ENCODE results near the gene RPAP3.
A peak's percentile ranks its signal among the peaks of the same experiment; 100 is the strongest.

Gene RPAP3, protein sequence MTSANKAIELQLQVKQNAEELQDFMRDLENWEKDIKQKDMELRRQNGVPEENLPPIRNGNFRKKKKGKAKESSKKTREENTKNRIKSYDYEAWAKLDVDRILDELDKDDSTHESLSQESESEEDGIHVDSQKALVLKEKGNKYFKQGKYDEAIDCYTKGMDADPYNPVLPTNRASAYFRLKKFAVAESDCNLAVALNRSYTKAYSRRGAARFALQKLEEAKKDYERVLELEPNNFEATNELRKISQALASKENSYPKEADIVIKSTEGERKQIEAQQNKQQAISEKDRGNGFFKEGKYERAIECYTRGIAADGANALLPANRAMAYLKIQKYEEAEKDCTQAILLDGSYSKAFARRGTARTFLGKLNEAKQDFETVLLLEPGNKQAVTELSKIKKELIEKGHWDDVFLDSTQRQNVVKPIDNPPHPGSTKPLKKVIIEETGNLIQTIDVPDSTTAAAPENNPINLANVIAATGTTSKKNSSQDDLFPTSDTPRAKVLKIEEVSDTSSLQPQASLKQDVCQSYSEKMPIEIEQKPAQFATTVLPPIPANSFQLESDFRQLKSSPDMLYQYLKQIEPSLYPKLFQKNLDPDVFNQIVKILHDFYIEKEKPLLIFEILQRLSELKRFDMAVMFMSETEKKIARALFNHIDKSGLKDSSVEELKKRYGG

DNA sequence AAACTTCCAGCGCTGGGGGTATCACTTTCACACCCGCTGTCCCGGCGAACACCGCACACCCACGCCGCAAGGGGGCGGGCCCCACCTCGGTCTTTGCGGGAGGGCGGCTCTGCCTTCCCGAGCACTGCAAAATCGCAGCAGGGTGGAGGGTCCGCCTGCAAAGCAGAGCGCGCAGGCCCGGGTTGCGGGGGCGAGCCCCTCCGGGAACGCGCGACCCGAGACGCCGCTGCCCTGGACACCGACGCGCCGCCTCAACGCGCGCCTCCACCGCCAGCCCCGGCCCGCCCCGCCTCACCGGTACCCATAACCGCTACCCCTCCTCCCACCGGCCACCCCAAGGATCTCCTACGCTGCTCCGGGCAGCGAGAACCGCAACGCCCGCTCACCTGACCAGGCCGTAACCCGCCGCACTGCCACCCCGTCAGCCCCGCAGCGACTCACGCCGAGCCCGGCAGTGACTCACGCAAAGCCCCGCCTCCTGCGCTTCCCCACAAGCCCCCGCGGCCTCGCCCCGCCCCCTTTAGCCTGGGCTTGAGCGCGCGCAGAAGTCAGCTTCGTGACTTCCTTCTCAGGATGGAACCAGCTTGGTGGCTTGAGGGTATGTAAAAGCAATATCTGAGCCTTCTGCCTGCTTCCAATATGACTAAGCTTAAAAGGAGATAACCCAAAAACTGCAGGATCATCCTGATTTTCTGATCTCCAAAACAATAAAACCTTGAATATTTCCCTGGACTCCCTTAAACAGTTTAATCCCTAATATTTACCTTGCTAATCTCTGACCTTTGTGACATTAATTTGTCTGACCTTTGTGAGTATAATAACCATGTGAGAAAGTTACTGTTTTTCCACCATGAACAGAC, at the start of gene RPAP3:
TSS of gene RPAP3 (minus strand) at position 465 of the 860 bp plus-strand sequence. CDS start 3,190 bp downstream, outside the sequence.
- DNase-seq: peak; percentile 100

DNA sequence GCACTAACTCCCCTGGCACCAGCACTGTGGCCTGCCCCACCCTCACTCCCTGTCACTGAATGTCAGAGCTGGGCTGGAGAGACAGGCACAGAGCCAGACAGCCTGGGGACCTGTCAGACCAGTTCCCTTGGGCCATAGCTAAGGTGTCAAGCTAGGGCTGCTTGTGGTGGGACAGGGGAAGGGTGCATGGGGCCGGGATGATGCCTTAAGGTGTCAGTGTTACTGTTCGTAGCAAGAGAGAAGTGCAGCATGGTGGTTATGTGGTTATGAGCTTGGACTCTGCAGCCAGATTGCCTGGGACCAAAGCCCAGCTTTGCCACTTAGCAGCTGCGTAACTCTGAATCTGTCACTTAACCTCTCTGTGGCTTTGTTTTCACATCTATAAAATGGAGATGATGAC, 49.1 kb upstream of the RPAP3 start:
- peak; percentile 76 for DNase-seq

DNA sequence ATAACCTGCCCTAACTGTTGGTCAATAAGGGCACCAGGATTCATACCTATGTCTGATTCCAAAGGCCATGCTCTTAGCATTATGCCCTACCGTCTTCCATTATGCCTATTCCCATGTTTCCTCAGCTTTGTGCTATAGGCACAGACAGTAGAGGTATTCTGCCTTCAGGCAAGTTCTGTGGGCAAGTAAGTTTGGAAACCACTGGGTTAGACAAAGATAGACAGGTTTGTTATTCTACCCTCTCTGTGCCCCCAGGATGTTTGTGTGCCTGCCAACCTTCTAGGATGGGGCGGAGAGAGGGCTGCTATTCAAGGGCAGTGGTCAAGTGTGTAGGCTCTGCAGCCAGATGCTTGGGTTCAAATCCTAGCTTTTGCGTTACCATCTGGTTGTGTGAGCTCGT, 48.3 kb upstream of the RPAP3 start:
- DNase-seq: no peak

DNA sequence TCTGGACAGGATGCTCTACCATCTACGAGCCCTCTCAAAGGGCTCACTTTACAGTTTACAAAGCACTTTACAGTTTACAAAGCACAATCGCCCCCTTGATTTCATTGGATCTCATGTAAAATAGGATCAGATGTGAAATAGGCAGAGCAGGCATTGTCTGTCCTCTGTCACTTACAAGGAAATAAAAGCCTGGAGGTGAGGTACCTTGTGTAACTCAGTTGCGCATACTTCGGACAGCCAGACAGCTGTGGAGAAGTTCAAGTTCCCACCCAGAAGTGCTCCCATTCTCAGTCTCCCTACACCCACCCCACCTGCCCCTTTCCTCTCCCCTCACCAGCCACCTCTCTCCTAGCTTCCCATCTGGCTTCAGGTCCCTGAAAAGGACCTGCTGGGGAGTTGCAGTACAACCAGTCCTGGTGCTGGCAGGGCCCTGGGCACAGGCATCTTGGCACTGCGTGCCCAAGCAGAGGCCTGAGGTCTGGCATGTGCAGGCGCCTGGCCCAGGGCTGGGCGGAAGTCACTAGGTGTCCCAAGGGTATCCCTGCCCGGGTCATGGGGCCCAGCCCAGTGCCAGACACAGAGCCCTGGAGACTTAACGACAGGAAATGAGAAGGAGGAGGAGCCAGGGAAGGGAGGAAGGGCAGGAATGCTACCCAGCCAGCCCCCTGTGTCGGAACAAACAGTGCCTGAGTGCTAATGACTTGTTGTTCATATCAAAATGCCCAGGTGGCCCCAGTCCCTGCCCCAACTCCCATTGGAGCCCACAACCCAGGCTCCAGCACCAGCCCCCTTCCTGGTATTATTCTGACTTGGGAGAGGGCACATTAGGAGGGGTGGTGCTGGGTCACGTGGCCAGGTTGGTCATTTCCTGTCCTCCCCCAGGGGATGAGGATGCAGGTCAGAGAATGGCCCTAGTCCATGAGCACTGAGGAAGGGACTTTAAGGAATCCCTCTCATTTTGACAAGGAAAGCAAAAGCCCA, 47.5 kb upstream of the RPAP3 start:
- peak; percentile 56 for DNase-seq

DNA sequence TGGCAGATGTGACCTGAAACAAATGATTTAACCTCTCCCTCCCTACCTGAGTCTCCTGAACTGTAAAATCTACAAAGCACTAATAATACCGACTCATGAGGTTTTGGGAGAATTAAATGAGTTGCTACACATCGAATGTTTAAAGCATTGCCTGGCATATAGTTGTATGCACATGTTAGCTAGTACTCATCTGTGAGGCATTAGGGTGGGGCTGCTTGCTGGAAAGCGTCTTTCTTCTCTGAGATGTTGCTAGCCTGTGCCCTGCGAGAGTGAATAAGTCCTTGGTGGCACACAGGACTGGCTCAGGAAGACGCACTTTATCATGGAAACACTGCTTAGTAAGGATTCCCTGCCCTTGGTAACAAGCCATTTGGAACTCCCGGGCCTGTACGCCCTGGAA, 46.7 kb upstream of the RPAP3 start:
- no peak for DNase-seq

DNA sequence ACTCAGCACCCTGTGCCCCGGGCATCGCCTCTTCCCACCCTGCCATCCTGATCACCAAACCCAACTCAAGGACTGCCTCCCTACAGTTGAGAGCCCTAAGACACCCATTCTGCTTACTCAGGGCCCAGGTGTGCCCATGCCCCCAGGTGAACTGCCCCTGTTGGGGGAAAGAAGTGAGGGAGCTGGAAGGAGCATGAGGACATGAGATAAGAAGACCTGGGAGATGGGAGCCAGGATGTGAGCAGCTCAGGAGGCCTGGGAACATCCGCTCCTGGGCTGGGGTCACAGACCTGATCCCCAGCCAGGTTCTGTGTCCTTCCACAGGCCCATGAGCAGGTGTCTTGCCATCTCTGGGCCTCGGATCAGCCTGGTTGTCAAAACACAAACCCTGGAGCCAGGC, 46.3 kb upstream of the RPAP3 start:
- no peak for DNase-seq

DNA sequence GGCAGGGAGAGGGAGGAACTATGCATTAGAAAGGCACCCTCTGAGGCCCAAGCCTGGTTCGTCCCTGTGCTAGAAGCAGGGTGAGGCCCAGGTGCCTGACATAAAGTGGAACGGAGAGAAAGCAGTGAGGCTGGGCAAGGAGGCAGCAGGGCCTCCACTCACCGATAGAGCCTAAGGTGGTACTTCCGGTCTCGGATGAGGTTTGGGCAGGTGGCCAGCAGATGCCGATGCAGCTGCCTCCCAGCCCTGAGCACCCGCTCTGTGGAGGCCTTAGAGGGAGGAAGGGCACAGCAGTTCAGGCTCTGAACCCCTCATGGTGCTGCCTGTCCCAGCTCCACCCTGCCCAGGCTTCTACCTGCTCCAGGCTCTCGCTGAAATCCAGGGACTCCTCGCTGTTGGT, 45.7 kb upstream of the RPAP3 start:
- no peak for DNase-seq

DNA sequence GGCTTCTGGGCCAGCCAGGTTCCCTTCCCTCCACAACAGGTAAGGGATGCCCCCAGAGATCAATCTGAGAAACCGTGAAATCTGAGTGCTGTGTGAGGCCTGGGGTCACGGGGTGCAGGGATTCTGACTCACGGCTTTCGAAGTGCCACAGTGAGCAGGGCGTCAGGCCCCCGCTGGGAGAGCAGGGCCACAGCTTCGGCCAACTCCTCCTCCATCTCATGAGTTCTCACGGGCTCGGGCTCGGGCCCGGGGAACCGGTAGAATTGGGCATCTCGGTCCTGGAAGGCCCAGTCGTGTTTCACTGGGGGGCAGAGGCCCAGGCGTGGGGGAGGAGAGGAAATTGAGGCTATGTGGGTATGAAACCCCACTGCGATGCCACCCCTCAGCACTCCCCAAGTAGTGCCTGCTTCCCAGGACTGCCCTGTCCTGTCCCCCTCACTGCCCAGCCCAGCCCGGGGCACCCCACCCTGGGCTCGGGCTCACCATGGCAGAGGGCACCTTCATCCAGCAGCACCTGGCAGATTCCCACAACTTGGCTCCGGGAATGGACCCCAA, 45.2 kb upstream of the RPAP3 start:
- DNase-seq: no peak

DNA sequence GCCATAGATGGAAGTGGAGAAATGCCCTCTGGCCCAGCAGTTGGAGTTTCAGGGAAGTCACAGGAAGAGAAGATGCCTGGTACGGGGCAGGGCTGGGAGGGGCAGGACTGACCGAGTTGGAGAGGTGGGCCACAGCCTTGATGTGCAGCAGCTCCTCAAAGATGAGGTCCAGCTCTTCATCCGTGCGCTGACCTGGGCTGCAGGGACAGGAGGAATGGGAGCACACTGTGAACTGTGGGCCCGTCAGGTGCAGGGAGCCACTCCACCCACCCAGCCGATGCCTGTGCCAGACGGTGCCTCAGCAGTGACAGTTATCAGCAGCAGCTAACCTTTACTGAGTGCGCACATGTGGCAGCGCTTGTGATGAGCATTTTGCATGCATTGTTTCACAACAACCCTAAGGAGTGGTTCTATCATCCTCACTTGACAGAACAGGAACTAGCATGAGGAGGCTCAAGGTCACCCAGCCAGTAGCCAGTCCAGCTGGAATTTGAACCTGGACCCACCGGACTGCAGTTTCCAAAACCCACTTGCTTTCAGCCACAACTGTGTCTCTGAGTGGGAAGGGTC, 44.5 kb upstream of the RPAP3 start:
- no peak for DNase-seq

DNA sequence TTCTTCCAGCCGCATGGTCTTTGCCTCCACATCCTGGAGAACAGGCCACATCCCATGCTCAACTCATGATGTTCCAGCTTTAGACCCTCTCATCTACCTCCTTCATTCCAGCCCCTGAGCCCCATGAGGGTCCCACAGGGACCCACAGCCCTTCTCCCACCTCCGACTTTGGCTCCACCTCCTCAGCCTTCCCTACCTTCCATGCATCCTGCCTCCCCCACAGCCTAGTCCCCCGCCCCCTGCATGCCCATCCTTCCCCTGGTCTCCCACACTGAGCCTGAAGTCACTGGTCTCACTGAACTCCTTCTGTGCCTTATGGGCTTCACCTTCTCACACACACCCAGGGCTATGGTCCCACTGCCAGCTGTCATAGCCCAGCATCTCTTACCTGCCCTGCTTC, 43.1 kb upstream of the RPAP3 start:
- no peak for DNase-seq

DNA sequence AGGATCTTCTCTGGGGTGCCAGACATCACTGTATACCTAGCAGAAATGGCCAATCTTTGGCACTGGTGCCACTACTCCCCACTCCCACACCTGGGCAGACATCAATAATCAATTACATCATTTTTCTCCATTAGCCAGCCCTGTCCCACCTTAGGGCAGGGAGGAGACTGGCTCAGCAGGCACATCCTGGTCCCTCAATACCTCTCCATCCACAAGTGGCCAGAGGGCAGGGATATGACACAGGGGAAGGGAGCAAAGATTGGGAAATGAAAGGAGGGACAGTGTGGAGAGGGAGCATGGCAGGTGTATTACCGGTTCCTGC, 42.6 kb upstream of the RPAP3 start:
- DNase-seq: no peak

DNA sequence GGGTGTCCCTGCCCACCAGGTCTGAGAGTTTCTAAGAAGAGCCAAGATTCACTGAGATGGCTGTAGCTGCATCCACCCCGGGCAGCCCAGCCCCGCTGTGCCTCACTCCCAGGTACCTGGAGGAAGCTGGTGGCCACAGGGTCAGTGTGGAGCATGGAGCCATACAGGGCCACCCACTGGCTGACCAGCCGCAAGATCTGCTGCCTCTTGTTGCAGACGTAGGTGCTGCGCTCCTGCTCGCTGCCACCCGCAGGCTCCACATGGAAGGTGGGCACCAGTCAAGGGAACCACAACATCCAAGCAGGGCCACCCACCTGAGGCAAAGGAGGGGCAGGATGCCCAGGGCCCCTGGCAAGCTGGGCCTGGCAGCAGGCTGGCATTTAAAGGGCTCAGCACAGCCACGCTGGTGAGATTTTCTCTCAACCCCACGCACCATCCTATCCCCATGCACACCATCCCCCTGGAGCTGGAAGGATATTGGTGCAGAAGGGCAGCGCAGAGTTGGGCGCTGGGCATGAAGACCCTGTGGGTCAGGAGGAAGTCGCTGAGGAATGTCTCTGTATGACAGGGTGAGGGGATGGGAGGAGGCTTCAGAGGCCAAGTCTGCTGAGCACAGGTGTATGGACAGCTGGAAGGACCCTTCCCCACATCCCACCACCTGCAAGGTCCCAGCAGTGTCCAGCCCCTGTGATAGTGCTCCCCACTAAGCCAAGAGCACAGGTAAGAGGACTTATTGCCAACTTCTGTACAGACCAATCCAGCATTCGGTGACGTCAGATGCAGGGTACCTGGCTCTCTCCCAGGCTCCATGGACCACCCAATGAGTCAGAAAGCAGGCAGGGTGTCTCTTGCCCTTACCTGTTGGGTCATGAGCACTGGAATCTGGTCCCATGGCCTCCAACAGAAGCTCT, 42.0 kb upstream of the RPAP3 start:
- DNase-seq: no peak

DNA sequence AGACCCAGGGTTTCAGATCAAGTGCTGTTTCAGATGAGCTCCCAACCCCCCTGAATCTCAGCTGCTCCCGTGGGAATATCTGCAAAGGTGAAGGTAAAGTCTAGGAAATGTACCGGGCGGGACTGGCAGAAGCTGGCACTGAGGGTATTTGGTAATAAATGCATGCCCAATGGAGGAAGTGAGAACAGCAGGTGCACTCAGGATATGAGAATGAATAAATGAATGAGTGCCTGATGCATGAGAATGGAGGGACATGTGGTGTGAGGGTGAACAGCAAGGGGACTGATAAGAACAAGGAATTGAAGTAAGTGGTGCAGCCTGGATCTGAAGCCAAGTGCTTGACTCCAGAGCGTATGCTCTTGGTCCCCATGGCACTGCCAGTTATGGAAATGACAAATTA, 41.3 kb upstream of the RPAP3 start:
- DNase-seq: no peak

DNA sequence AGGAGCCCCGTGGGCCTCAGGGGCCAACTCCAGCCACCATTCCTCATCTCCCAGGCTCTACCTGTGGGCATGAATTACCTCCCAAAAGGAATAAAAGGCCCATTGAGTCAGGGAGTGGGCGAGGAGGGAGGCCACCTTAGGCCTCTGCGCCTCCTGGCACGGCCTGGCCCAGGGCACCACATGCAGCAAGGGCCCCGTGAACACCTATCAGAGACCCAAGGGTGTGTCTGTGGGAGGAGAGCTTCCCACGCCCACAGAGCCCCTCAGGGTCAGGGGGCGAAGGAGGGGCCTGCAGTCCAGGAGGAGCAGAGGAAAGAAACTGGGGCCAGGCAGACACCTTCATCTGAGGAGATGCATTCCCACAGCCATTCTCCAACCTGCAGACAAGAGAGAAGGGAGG, 40.7 kb upstream of the RPAP3 start:
- no peak for DNase-seq

DNA sequence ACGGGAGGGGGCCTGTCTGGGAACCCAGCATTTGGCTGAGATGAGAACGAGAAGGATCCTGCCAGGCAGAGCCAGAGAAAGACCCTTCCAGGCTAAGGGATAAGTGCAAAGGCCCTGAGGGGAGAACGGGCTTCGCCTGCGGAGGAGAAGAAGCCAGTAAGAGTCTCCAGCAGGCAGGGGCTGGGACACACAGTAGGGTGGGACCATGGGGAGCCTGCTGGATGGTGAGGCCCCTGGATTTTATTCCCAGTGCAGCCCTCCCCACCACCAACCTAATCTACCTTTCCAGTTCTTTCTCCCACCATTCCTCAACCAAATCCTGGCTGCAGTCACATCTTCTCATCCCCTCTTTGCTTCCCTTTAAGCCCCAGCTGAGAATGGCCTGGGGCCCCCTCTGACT, 40.2 kb upstream of the RPAP3 start:
- DNase-seq: no peak

DNA sequence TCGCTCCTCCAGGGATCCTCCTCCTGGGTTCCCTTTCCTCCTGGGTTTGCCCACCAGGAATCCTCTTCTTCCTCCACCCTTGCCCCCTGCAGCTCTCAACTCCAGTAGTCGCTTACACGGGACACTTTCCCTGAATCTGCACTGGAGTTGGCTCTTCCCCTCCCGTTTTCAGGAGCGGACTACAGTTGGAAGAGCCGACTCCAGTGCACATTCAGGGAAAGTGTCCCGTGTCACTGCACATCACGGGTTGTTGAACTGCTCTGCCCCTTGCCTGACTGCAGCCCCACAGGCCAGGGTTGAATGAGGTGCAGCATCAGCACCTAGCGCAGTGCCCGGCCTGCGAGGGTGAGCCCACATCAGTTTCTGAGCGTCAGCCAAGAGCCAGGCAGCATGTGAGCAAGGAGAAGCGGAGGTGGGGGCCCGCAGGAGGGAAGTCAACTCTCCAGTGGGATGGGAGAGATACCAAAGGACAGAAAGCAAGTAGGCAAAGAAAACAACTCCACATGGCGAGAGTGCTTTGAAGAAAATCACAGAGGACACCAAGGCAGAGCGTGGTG, 39.7 kb upstream of the RPAP3 start:
- no peak for DNase-seq

DNA sequence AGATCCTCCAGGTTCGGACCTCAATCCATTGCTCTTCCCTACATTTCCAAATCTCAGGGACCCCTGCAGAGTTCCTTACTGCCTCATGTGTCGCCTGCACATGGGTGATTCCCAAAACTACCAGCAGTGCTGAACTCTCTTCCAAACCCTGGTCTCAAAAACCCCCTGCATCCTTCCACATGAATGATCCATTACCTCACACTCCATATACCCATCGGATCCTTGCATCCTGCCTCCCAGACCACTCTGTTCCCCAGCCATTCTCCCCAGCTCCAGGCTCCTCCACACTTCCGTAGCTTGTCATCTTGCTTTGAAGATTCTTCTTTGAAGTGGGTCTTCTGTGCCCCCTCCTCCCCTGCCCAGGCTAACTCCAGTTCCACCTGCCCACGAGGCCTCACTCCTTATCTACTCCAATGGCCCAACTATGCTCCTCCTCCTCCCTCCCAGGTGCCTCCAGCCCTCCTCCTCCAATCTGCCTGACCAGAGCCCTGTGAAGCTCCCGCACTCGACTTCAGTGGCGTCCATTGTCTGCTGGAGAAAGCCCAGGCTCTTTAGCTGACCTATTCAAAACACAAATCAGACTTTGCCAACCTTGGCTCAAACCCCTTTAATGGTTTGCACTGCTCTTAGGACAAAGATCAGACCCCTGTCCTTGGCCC, 39.1 kb upstream of the RPAP3 start:
- no peak for DNase-seq

DNA sequence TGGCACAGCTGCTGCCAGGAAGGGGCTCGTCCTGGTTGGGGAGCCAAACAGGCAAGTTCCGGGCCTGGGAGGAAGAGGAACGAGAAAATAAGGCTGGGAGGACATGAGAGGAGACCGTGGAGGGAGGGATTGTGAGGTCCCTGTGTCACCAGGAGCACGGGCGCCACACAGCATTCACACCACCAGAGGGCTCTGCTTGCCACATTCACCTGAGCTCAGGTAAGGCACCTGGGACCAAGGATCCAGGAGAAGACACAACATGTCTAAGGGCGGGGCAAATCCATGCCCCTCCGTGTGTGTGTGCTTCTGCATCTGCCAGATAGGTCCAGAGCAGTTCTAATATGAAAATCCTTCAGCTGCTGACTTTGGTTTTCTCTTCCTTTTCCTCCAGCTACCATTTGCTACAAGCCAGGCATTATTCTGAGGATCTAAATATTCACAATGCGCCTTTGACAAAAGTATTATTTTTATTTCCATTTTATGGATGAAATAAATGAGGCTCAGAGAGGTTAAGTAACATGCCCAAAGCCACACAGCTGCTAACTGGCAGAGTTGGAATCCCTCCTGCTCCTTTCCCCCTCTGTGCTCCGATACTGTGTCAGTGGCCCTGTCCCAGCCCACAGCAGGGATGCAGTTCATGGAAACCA, 38.3 kb upstream of the RPAP3 start:
- peak; percentile 99 for DNase-seq

DNA sequence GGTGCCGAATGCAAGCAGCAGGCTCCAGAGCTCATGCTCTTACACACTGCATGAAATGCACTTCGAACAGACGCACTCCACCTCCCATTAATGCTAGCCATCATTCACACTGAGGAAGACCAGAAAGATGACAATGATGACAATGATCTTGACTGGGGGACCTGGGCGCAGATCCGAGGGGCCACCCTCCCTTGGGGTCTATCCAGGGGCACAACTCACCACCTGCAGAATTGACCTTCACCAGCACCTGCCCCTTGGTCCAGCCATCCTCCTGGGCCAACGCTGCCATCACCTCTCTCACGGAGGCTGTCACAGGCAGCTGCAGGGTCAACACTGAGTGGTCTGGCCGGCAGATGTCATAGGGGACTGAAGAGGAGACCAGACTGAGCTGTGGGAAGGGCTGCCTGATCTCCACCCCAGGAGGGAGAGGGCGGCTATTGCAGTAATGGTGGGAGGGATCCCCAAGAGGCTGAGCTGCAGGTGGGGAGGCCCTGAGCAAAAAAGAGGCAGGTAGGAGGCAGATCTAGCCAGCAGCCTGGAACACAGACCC, 37.6 kb upstream of the RPAP3 start:
- peak; percentile 48 for DNase-seq

Data from DMS53 (cell line).